SK-N-SH treated with all-trans-retinoic acid at 6 μM for 48 hours (cell line): Measurements from ENCODE around the gene SLC22A6.
A peak's percentile ranks its signal among the peaks of the same experiment; 100 is the strongest.

Experiments
- ARNTL ChIP-seq: fragments of 450-650 bp; formaldehyde crosslinking; IDR thresholded peaks from 2 replicates; pipeline ENCODE4 v1.5.0; 2020; ENCODE audit warnings: low read depth, mild to moderate bottlenecking, moderate library complexity, borderline replicate concordance
- CSDC2 ChIP-seq: fragments of 250-450 bp; sonication (Bioruptor Pico); IDR thresholded peaks from 2 replicates; pipeline ENCODE4 v1.5.0; 2020; ENCODE audit warnings: mild to moderate bottlenecking, moderate library complexity
- ESRRG ChIP-seq: fragments of 250-450 bp; sonication (Bioruptor Pico); IDR thresholded peaks from 2 replicates; pipeline ENCODE4 v1.6.1; 2021; ENCODE audit warnings: mild to moderate bottlenecking
- OSR1 ChIP-seq: fragments of 250-450 bp; sonication (Bioruptor Pico); IDR thresholded peaks from 2 replicates; pipeline ENCODE4 v1.8.0; 2022; ENCODE audit warnings: moderate library complexity, mild to moderate bottlenecking, inconsistent platforms
- RARB ChIP-seq: fragments of 250-450 bp; sonication (Bioruptor Pico); IDR thresholded peaks from 2 replicates; pipeline ENCODE4 v1.8.0; 2021; ENCODE audit warnings: mild to moderate bottlenecking, moderate library complexity
- SNAI2 ChIP-seq: fragments of 250-450 bp; sonication (Bioruptor Pico); IDR thresholded peaks from 2 replicates; pipeline ENCODE4 v1.5.0; 2020; ENCODE audit warnings: mild to moderate bottlenecking, moderate library complexity
- TOX ChIP-seq: fragments of 250-450 bp; sonication (Bioruptor Pico); IDR thresholded peaks from 2 replicates; pipeline ENCODE4 v1.8.0; 2021; ENCODE audit warnings: mild to moderate bottlenecking, moderate library complexity, borderline replicate concordance
- ZFP3 ChIP-seq: fragments of 250-450 bp; sonication (Bioruptor Pico); IDR thresholded peaks from 2 replicates; pipeline ENCODE4 v1.5.0; 2020; ENCODE audit warnings: mild to moderate bottlenecking, moderate library complexity
- ZFP30 ChIP-seq: fragments of 450-650 bp; formaldehyde crosslinking; IDR thresholded peaks from 2 replicates; pipeline ENCODE4 v1.5.0; 2022; ENCODE audit warnings: mild to moderate bottlenecking, moderate library complexity
- TF ChIP-seq, protein P1 (sequence below): fragments of 250-450 bp; sonication (Bioruptor Pico); IDR thresholded peaks from 2 replicates; pipeline ENCODE4 v1.5.0; 2020; ENCODE audit warnings: mild to moderate bottlenecking, moderate library complexity
- TF ChIP-seq, protein P2 (sequence below): fragments of 250-450 bp; sonication (Bioruptor Pico); IDR thresholded peaks from 2 replicates; pipeline ENCODE4 v1.5.1; 2020; ENCODE audit warnings: low read depth, mild to moderate bottlenecking, moderate library complexity
- TF ChIP-seq, protein P3 (sequence below): fragments of 250-450 bp; sonication (Bioruptor Pico); IDR thresholded peaks from 2 replicates; pipeline ENCODE4 v1.5.1; 2021; ENCODE audit warnings: mild to moderate bottlenecking, moderate library complexity
- TF ChIP-seq, protein P4 (sequence below): fragments of 250-450 bp; sonication (Bioruptor Pico); IDR thresholded peaks from 2 replicates; pipeline ENCODE4 v1.8.0; 2021; ENCODE audit warnings: low read depth, mild to moderate bottlenecking, moderate library complexity, borderline replicate concordance
- TF ChIP-seq, protein P5 (sequence below): fragments of 250-450 bp; sonication (Bioruptor Pico); IDR thresholded peaks from 2 replicates; pipeline ENCODE4 v1.8.0; 2020; ENCODE audit warnings: mild to moderate bottlenecking, moderate library complexity, borderline replicate concordance

DNA sequence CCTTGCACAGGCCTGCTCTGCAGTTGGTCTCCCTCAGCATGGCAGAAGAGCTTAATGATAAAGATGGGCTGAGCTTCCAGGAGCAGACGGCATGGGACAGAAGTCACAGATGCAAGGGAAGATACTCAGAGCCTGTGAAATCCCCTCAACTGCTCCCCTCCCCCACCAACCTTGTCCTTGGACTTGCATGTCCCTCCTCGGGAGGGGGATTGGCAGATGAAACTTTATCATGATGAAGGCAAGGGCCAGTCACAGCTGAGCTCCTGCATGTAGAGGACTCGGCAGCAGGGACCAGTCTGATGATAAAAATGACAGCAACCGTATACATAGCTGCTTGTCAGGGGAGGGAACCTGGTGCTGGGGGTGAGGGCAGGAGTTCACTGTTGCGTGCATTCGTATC is 37.7 kb upstream of the SLC22A6 start:
- TF ChIP-seq, protein P1, sequence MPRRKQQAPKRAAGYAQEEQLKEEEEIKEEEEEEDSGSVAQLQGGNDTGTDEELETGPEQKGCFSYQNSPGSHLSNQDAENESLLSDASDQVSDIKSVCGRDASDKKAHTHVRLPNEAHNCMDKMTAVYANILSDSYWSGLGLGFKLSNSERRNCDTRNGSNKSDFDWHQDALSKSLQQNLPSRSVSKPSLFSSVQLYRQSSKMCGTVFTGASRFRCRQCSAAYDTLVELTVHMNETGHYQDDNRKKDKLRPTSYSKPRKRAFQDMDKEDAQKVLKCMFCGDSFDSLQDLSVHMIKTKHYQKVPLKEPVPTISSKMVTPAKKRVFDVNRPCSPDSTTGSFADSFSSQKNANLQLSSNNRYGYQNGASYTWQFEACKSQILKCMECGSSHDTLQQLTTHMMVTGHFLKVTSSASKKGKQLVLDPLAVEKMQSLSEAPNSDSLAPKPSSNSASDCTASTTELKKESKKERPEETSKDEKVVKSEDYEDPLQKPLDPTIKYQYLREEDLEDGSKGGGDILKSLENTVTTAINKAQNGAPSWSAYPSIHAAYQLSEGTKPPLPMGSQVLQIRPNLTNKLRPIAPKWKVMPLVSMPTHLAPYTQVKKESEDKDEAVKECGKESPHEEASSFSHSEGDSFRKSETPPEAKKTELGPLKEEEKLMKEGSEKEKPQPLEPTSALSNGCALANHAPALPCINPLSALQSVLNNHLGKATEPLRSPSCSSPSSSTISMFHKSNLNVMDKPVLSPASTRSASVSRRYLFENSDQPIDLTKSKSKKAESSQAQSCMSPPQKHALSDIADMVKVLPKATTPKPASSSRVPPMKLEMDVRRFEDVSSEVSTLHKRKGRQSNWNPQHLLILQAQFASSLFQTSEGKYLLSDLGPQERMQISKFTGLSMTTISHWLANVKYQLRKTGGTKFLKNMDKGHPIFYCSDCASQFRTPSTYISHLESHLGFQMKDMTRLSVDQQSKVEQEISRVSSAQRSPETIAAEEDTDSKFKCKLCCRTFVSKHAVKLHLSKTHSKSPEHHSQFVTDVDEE = 0 out of 2 replicates have a peak, but pooled peaks have one; percentile 25
- TF ChIP-seq SNAI2 = no peak
- TF ChIP-seq CSDC2 (CRISPR knock-in tag) = no peak
- TF ChIP-seq, protein P2, sequence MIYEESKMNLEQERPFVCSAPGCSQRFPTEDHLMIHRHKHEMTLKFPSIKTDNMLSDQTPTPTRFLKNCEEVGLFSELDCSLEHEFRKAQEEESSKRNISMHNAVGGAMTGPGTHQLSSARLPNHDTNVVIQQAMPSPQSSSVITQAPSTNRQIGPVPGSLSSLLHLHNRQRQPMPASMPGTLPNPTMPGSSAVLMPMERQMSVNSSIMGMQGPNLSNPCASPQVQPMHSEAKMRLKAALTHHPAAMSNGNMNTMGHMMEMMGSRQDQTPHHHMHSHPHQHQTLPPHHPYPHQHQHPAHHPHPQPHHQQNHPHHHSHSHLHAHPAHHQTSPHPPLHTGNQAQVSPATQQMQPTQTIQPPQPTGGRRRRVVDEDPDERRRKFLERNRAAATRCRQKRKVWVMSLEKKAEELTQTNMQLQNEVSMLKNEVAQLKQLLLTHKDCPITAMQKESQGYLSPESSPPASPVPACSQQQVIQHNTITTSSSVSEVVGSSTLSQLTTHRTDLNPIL (CRISPR knock-in tag) = no peak
- no peak for TF ChIP-seq ARNTL (CRISPR knock-in tag)
- no peak for TF ChIP-seq RARB (CRISPR knock-in tag)
- TF ChIP-seq, protein P3, sequence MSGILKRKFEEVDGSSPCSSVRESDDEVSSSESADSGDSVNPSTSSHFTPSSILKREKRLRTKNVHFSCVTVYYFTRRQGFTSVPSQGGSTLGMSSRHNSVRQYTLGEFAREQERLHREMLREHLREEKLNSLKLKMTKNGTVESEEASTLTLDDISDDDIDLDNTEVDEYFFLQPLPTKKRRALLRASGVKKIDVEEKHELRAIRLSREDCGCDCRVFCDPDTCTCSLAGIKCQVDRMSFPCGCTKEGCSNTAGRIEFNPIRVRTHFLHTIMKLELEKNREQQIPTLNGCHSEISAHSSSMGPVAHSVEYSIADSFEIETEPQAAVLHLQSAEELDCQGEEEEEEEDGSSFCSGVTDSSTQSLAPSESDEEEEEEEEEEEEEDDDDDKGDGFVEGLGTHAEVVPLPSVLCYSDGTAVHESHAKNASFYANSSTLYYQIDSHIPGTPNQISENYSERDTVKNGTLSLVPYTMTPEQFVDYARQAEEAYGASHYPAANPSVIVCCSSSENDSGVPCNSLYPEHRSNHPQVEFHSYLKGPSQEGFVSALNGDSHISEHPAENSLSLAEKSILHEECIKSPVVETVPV (CRISPR knock-in tag) = no peak
- no peak for TF ChIP-seq ZFP3 (CRISPR knock-in tag)
- TF ChIP-seq OSR1 (CRISPR knock-in tag) = no peak
- no peak for TF ChIP-seq ESRRG (CRISPR knock-in tag)
- TF ChIP-seq ZFP30 (CRISPR knock-in tag) = no peak
- TF ChIP-seq, protein P4, sequence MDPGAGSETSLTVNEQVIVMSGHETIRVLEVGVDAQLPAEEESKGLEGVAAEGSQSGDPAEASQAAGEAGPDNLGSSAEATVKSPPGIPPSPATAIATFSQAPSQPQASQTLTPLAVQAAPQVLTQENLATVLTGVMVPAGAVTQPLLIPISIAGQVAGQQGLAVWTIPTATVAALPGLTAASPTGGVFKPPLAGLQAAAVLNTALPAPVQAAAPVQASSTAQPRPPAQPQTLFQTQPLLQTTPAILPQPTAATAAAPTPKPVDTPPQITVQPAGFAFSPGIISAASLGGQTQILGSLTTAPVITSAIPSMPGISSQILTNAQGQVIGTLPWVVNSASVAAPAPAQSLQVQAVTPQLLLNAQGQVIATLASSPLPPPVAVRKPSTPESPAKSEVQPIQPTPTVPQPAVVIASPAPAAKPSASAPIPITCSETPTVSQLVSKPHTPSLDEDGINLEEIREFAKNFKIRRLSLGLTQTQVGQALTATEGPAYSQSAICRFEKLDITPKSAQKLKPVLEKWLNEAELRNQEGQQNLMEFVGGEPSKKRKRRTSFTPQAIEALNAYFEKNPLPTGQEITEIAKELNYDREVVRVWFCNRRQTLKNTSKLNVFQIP (CRISPR knock-in tag) = no peak
- TF ChIP-seq, protein P5, sequence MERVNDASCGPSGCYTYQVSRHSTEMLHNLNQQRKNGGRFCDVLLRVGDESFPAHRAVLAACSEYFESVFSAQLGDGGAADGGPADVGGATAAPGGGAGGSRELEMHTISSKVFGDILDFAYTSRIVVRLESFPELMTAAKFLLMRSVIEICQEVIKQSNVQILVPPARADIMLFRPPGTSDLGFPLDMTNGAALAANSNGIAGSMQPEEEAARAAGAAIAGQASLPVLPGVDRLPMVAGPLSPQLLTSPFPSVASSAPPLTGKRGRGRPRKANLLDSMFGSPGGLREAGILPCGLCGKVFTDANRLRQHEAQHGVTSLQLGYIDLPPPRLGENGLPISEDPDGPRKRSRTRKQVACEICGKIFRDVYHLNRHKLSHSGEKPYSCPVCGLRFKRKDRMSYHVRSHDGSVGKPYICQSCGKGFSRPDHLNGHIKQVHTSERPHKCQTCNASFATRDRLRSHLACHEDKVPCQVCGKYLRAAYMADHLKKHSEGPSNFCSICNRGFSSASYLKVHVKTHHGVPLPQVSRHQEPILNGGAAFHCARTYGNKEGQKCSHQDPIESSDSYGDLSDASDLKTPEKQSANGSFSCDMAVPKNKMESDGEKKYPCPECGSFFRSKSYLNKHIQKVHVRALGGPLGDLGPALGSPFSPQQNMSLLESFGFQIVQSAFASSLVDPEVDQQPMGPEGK = no peak
- TF ChIP-seq TOX = no peak
